Neural progenitor cell (in vitro differentiated cells): ENCODE results near the gene MYO18B. TPM values are rescaled to one million over a fixed set of nuclear protein-coding genes. Genes with fewer than 3 reads are reported as not detected.

Experiments
- DNase-seq: peaks from one replicate; pipeline ENCODE4 v3.0.0-alpha.2; 2016; ENCODE audit warnings: low spot score
- H2AFZ ChIP-seq: fragments of 200-600 bp; sonication (generic); replicated peaks from 2 replicates; pipeline ENCODE4 v1.6.1; 2016; ENCODE audit warnings: antibody characterized with exemption
- H3F3A ChIP-seq: fragments of 200-600 bp; sonication (generic); 2 replicates; pipeline ENCODE4 v1.6.1; 2016; ENCODE audit warnings: antibody characterized with exemption, low read depth
- H3K27ac ChIP-seq: fragments of 200-600 bp; sonication (generic); 2 replicates; pipeline ENCODE4 v1.5.1; 2016; ENCODE audit warnings: mild to moderate bottlenecking
- H3K27me3 ChIP-seq: fragments of 200-600 bp; sonication (generic); 2 replicates; pipeline ENCODE4 v1.6.1; 2016; ENCODE audit warnings: mild to moderate bottlenecking, moderate library complexity
- H3K36me3 ChIP-seq: fragments of 200-600 bp; sonication (generic); 2 replicates; pipeline ENCODE4 v1.5.1; 2016
- H3K4me1 ChIP-seq: fragments of 200-600 bp; sonication (generic); 2 replicates; pipeline ENCODE4 v1.6.1; 2016; ENCODE audit warnings: mixed run types
- H3K4me2 ChIP-seq: fragments of 200-600 bp; sonication (generic); 2 replicates; pipeline ENCODE4 v1.6.1; 2016
- H3K4me3 ChIP-seq: fragments of 200-600 bp; sonication (generic); 2 replicates; pipeline ENCODE4 v1.5.1; 2016
- H3K79me2 ChIP-seq: fragments of 200-600 bp; sonication (generic); 2 replicates; pipeline ENCODE4 v1.6.1; 2016; ENCODE audit warnings: low read depth
- H3K9ac ChIP-seq: fragments of 200-600 bp; sonication (generic); 2 replicates; pipeline ENCODE4 v1.6.1; 2016
- H3K9me3 ChIP-seq: fragments of 200-600 bp; sonication (generic); 2 replicates; pipeline ENCODE4 v1.5.1; 2016; ENCODE audit warnings: low read depth
- H4K20me1 ChIP-seq: fragments of 200-600 bp; sonication (generic); 2 replicates; pipeline ENCODE4 v1.6.1; 2016; ENCODE audit warnings: low read depth
- H3K27ac Mint-ChIP-seq: 3 replicates; pipeline ENCODE4 v1.8.0; 2021; ENCODE audit warnings: mixed read lengths
- H3K27me3 Mint-ChIP-seq: 2 replicates; pipeline ENCODE4 v1.8.0; 2022; ENCODE audit warnings: low read depth, mild to moderate bottlenecking, inconsistent platforms, moderate library complexity, mixed read lengths; ENCODE audit not compliant: insufficient read depth
- H3K36me3 Mint-ChIP-seq: 3 replicates; pipeline ENCODE4 v1.8.0; 2021; ENCODE audit warnings: mixed read lengths
- H3K4me1 Mint-ChIP-seq: 3 replicates; pipeline ENCODE4 v1.8.0; 2021; ENCODE audit warnings: mixed read lengths
- H3K4me3 Mint-ChIP-seq: 3 replicates; pipeline ENCODE4 v1.8.0; 2021; ENCODE audit warnings: mild to moderate bottlenecking, moderate library complexity, mixed read lengths
- H3K9me3 Mint-ChIP-seq: 3 replicates; pipeline ENCODE4 v1.8.0; 2020; ENCODE audit warnings: mixed read lengths
- CTCF ChIP-seq: fragments of 200-600 bp; sonication (generic); IDR thresholded peaks from 2 replicates; pipeline ENCODE4 v1.5.1; 2017; ENCODE audit warnings: antibody characterized with exemption, mild to moderate bottlenecking
- EZH2 ChIP-seq: fragments of 200-600 bp; sonication (generic); IDR thresholded peaks from 2 replicates; pipeline ENCODE4 v1.6.1; 2017; ENCODE audit warnings: antibody characterized with exemption, mild to moderate bottlenecking, moderate library complexity
- EZH2phosphoT487 ChIP-seq: fragments of 200-600 bp; sonication (generic); IDR thresholded peaks from 2 replicates; pipeline ENCODE4 v1.6.1; 2017; ENCODE audit warnings: antibody characterized with exemption
- total RNA-seq: library from RNA; depleted of rRNA; stranded (reverse); fragments of >200 nt; gene quantifications from 2 replicates; pipeline ENCODE4 v1.2.3, GENCODE V29; 2015; ENCODE audit warnings: low replicate concordance

Gene MYO18B
- total RNA-seq, 1 donor from 2014 or later: not detected

- Mint-ChIP-seq H3K4me3 (no peak overlapping the region), H3K27me3 (peaks cover 6% of the 10 kb centered on the region), H3K27ac (no peak overlapping the region), H3K4me1 (peaks cover 16% of the 10 kb centered on the region), H3K36me3 (no peaks in the 10 kb centered on the region), H3K9me3 (no peaks in the 10 kb centered on the region)
- no peaks in the 10 kb centered on the region for H3K36me3 ChIP-seq
- DNase-seq: no peak
- H4K20me1 ChIP-seq: no peaks in the 10 kb centered on the region
- H2AFZ ChIP-seq: no peak overlapping the region
- H3K27me3 ChIP-seq: no peaks in the 10 kb centered on the region
- H3F3A ChIP-seq: no peaks in the 10 kb centered on the region
- no peaks in the 10 kb centered on the region for H3K79me2 ChIP-seq
- TF ChIP-seq EZH2phosphoT487 (no peak), CTCF (no peak), EZH2 (no peak)
- H3K4me1 ChIP-seq: no peaks in the 10 kb centered on the region
- H3K4me3 ChIP-seq: no peak overlapping the region
- no peak overlapping the region for H3K9ac ChIP-seq
- no peak overlapping the region for H3K27ac ChIP-seq
- H3K4me2 ChIP-seq: no peak overlapping the region
- no peaks in the 10 kb centered on the region for H3K9me3 ChIP-seq
Measured at GRCh38 chr22:25848954-25849353, 107.0 kb downstream of the MYO18B start.

- H4K20me1 ChIP-seq: no peaks in the 10 kb centered on the region
- H3K36me3 Mint-ChIP-seq: no peaks in the 10 kb centered on the region
- no peaks in the 10 kb centered on the region for H3K79me2 ChIP-seq
- peaks cover 6% of the 10 kb centered on the region for H3K27me3 Mint-ChIP-seq
- no peak overlapping the region for H3K4me3 Mint-ChIP-seq
- H3K9ac ChIP-seq: no peak overlapping the region
- DNase-seq: no peak
- no peaks in the 10 kb centered on the region for H3K27me3 ChIP-seq
- no peak overlapping the region for H3K27ac ChIP-seq
- no peaks in the 10 kb centered on the region for H3K9me3 Mint-ChIP-seq
- H3K36me3 ChIP-seq: no peaks in the 10 kb centered on the region
- TF ChIP-seq EZH2 (no peak), CTCF (no peak), EZH2phosphoT487 (no peak)
- no peaks in the 10 kb centered on the region for H3K4me1 ChIP-seq
- no peak overlapping the region for H3K4me3 ChIP-seq
- no peak overlapping the region for H2AFZ ChIP-seq
- H3K4me1 Mint-ChIP-seq: peaks cover 12% of the 10 kb centered on the region
- H3K27ac Mint-ChIP-seq: no peak overlapping the region
- H3K9me3 ChIP-seq: no peaks in the 10 kb centered on the region
- H3F3A ChIP-seq: no peaks in the 10 kb centered on the region
- no peak overlapping the region for H3K4me2 ChIP-seq
Measured at GRCh38 chr22:25849522-25849921, 107.5 kb downstream of the MYO18B start.

DNA sequence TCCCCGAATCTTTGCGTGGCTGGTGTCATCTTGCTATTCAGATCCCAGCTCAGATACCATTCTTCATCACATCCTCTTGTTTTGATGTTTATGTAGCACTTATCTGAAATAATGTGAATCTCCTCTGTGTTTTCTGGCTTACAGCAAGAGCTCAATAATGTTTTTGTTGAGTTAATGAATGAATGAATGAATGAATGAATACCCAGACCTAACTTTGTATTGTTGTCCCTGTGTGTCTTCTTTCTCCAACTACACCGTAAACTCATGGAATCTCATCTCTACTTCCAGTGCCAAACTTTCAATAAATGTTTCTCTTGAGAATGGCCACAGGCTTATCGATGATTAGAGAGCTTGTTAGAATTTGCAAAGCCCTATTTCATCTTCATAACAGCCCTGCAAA is 110.2 kb downstream of the MYO18B start:
- Mint-ChIP-seq H3K4me1 (peaks cover 12% of the 10 kb centered on the region), H3K9me3 (no peaks in the 10 kb centered on the region), H3K27ac (no peak overlapping the region), H3K36me3 (no peaks in the 10 kb centered on the region), H3K4me3 (no peak overlapping the region), H3K27me3 (peaks cover 10% of the 10 kb centered on the region)
- Histone ChIP-seq H3K9ac (no peak overlapping the region), H3K27ac (no peak overlapping the region), H4K20me1 (no peaks in the 10 kb centered on the region), H3K27me3 (no peaks in the 10 kb centered on the region), H3K4me3 (no peak overlapping the region), H3K9me3 (no peaks in the 10 kb centered on the region), H3K4me1 (no peaks in the 10 kb centered on the region), H3K4me2 (no peak overlapping the region), H3F3A (no peaks in the 10 kb centered on the region), H3K79me2 (no peaks in the 10 kb centered on the region), H3K36me3 (no peaks in the 10 kb centered on the region), H2AFZ (no peak overlapping the region)
- TF ChIP-seq EZH2phosphoT487 (no peak), EZH2 (no peak), CTCF (no peak)
- no peak for DNase-seq
